GM12878 (cell line): Measurements from ENCODE around the gene MYADM. TPM values are rescaled to one million over a fixed set of nuclear protein-coding genes. Genes with fewer than 3 reads are reported as not detected.

Source experiments
- ATAC-seq: fragments of 200-7000 bp; cut with Tn5 transposase; 3 replicates; pipeline ENCODE4 v1.9.1; 2020; ENCODE audit warnings: mild to moderate bottlenecking, moderate library complexity
- BruUV-seq: library from RNA; stranded (reverse); fragments of 400-500 nt; replicated peaks from 2 replicates; lab custom pipeline; 2021; lab: Mats Ljungman, UMichigan
- CTCF ChIA-PET: fragments of 300-600 bp; sonication (Branson Sonifier 250); formaldehyde crosslinking; extraction: SDS; loops from one replicate; lab custom pipeline; 2021; ENCODE audit warnings: inconsistent platforms; lab: Yijun Ruan, JAX
- POLR2A ChIA-PET: fragments of 350-600 bp; formaldehyde crosslinking; extraction: SDS; loops from one replicate; lab custom pipeline; 2021; ENCODE audit warnings: inconsistent platforms; lab: Charles Lee
- RAD21 ChIA-PET: fragments of 300-600 bp; sonication (Branson Sonifier 250); formaldehyde crosslinking; loops from one replicate; lab custom pipeline; 2023; ENCODE audit warnings: antibody characterized with exemption; ENCODE audit not compliant: unreplicated experiment; lab: Charles Lee
- SMC1A ChIA-PET: fragments of 300-600 bp; sonication (Branson Sonifier 250); formaldehyde crosslinking; loops from one replicate; lab custom pipeline; 2023; ENCODE audit not compliant: unreplicated experiment, uncharacterized antibody; lab: Charles Lee
- DNase-seq: peaks from one replicate; pipeline ENCODE4 v3.0.0-alpha.2; 2011; ENCODE audit warnings: low read depth, low spot score
- FAIRE-seq: peaks from 3 replicates; lab custom pipeline; 2011; peaks lifted over from hg19 to GRCh38; lab: Jason Lieb, UNC
- H2AFZ ChIP-seq: 2 replicates; pipeline ENCODE4 v1.6.0; 2011; ENCODE audit warnings: low read depth, low read length, control low read depth; ENCODE audit not compliant: control insufficient read depth
- H3K27ac ChIP-seq: 2 replicates; pipeline ENCODE4 v1.5.1; 2011; ENCODE audit warnings: control low read depth; ENCODE audit not compliant: control insufficient read depth, insufficient read depth
- H3K27me3 ChIP-seq, 2 experiments: replicated peaks in 1 of 2; 2 replicates each; pipeline versions ENCODE4 v1.6.0 to v1.6.1; 2011; ENCODE audit warnings: low read length in 1 of 2; ENCODE audit not compliant: control insufficient read depth in 2 of 2, insufficient read depth in 2 of 2
- H3K36me3 ChIP-seq, 2 experiments: 2 replicates each; pipeline ENCODE4 v1.5.1; 2011; ENCODE audit warnings: low read length in 1 of 2; ENCODE audit not compliant: control insufficient read depth in 2 of 2, insufficient read depth in 2 of 2
- H3K4me1 ChIP-seq: 2 replicates; pipeline ENCODE4 v1.6.1; 2011; ENCODE audit warnings: mild to moderate bottlenecking, low read length, moderate library complexity, mixed read lengths; ENCODE audit not compliant: control insufficient read depth, insufficient read depth
- H3K4me2 ChIP-seq: 2 replicates; pipeline ENCODE4 v1.6.0; 2011; ENCODE audit warnings: control low read depth; ENCODE audit not compliant: control insufficient read depth, insufficient read depth
- H3K4me3 ChIP-seq: fragments of 200-600 bp; sonication (generic); 2 replicates; pipeline ENCODE4 v1.5.1; 2016
- H3K79me2 ChIP-seq: 2 replicates; pipeline ENCODE4 v1.6.0; 2011; ENCODE audit warnings: low read length; ENCODE audit not compliant: control insufficient read depth, insufficient read depth
- H3K9ac ChIP-seq: 2 replicates; pipeline ENCODE4 v1.8.0; 2011; ENCODE audit warnings: low read length, control low read depth, mixed read lengths; ENCODE audit not compliant: control insufficient read depth, insufficient read depth
- H3K9me3 ChIP-seq: replicated peaks from 3 replicates; pipeline ENCODE4 v1.5.1; 2011; ENCODE audit warnings: mild to moderate bottlenecking, low read length; ENCODE audit not compliant: control insufficient read depth, insufficient read depth
- H4K20me1 ChIP-seq: 2 replicates; pipeline ENCODE4 v1.6.0; 2011; ENCODE audit not compliant: control insufficient read depth, insufficient read depth
- ATF2 ChIP-seq: IDR thresholded peaks from 2 replicates; pipeline ENCODE4 v1.6.1; 2012; ENCODE audit warnings: low read length, inconsistent platforms
- ATF7 ChIP-seq: fragments of 450-650 bp; IDR thresholded peaks from 2 replicates; pipeline ENCODE4 v1.6.1; 2016; ENCODE audit warnings: low read depth, mild to moderate bottlenecking
- HDAC2 ChIP-seq: fragments of 200-600 bp; sonication (generic); IDR thresholded peaks from 2 replicates; pipeline ENCODE4 v1.6.1; 2017
- IKZF2 ChIP-seq, 2 experiments: fragments of 450-650 bp; IDR thresholded peaks; 2 replicates each; pipeline ENCODE4 v1.6.1; 2017; ENCODE audit warnings: mild to moderate bottlenecking in 2 of 2, moderate library complexity in 2 of 2
- KAT2A ChIP-seq: conservative IDR thresholded peaks from 2 replicates; pipeline ENCODE4 v1.6.1; 2011; ENCODE audit warnings: low read depth, low read length; ENCODE audit not compliant: control insufficient read depth
- MTA2 ChIP-seq: fragments of 450-650 bp; IDR thresholded peaks from 2 replicates; pipeline ENCODE4 v1.6.1; 2016; ENCODE audit warnings: low read depth, mild to moderate bottlenecking, moderate library complexity
- NFXL1 ChIP-seq: fragments of 450-650 bp; IDR thresholded peaks from 2 replicates; pipeline ENCODE4 v1.6.1; 2017; ENCODE audit warnings: antibody characterized with exemption, mild to moderate bottlenecking, borderline replicate concordance
- NR2C1 ChIP-seq: fragments of 450-650 bp; IDR thresholded peaks from 2 replicates; pipeline ENCODE4 v1.6.1; 2017; ENCODE audit warnings: antibody characterized with exemption, mild to moderate bottlenecking, moderate library complexity
- NR2C2 ChIP-seq: IDR thresholded peaks from 2 replicates; pipeline ENCODE4 v1.6.1; 2011; ENCODE audit warnings: borderline replicate concordance, low read depth; ENCODE audit not compliant: control insufficient read depth, insufficient read length
- RB1 ChIP-seq: fragments of 450-650 bp; formaldehyde crosslinking; IDR thresholded peaks from 2 replicates; pipeline ENCODE4 v1.6.1; 2017; ENCODE audit warnings: mild to moderate bottlenecking, borderline replicate concordance
- SPI1 ChIP-seq: IDR thresholded peaks from 2 replicates; pipeline ENCODE4 v1.6.1; 2011; ENCODE audit warnings: low read depth, mild to moderate bottlenecking, low read length, moderate library complexity, borderline replicate concordance; ENCODE audit not compliant: insufficient read depth
- SREBF2 ChIP-seq: IDR thresholded peaks from 2 replicates; pipeline ENCODE4 v1.6.1; 2012; ENCODE audit warnings: mild to moderate bottlenecking, low read length
- SUPT20H ChIP-seq: IDR thresholded peaks from 2 replicates; pipeline ENCODE4 v1.6.1; 2011; ENCODE audit warnings: low read depth, mild to moderate bottlenecking, low read length, moderate library complexity, borderline replicate concordance; ENCODE audit not compliant: control insufficient read depth
- YBX1 ChIP-seq: fragments of 450-650 bp; IDR thresholded peaks from 2 replicates; pipeline ENCODE4 v1.6.1; 2016; ENCODE audit warnings: antibody characterized with exemption
- ZNF207 ChIP-seq: fragments of 450-650 bp; IDR thresholded peaks from 2 replicates; pipeline ENCODE4 v1.6.1; 2014; ENCODE audit warnings: antibody characterized with exemption, mild to moderate bottlenecking, borderline replicate concordance
- WGBS: methylation state at CpG from one replicate; pipeline ENCODE4 v1.1.6; 2016; ENCODE audit warnings: low lambda C conversion rate; ENCODE audit not compliant: insufficient replicate concordance, insufficient coverage; ENCODE audit errors: missing lambda C conversion rate; 5-methylcytosine and 5-hydroxymethylcytosine counted together
- in situ Hi-C: fragments of 300-500 bp; cut with MboI; formaldehyde crosslinking; loops from 9 replicates; pipeline ENCODE4 v1.14.3; 2018; ENCODE audit warnings: mixed read lengths
- intact Hi-C: fragments of 100-400 bp; cut with micrococcal nuclease; formaldehyde crosslinking; loops from one replicate; pipeline ENCODE4 v1.14.2; 2022; ENCODE audit not compliant: unreplicated experiment
- polyA plus RNA-seq, 11 experiments: library from polyadenylated mRNA; depleted of rRNA in 4 of 11; unstranded in 6 of 11; stranded (reverse) in 5 of 11; fragments of >200 nt; fragmentation: Nextera tagmentation in 4 of 11; fragmentation: Illumina TruSeq in 1 of 11; extraction: Ambion mirVana in 4 of 11; extraction: Trizol in 1 of 11; gene quantifications; 1 replicate in 1 of 11; 2 replicates in 10 of 11; pipeline versions ENCODE4 v1.2.1 to v1.2.3, GENCODE V29; 2011 to 2016; ENCODE audit warnings: inconsistent platforms in 2 of 11, missing spikeins in 2 of 11, low read depth in 1 of 11
- total RNA-seq, 4 experiments: library from RNA; depleted of rRNA in 3 of 4; stranded (reverse); fragments of >200 nt in 3 of 4; fragmentation: Illumina TruSeq in 1 of 4; extraction: Trizol in 1 of 4; gene quantifications; 2 replicates each; pipeline versions ENCODE4 v1.2.1 to v1.2.3, GENCODE V29; 2013 to 2021
- TF ChIP-seq, protein P1 (sequence below): IDR thresholded peaks from 2 replicates; pipeline ENCODE4 v1.6.1; 2011; ENCODE audit warnings: low read depth, low read length, improper control_type of control experiment, borderline replicate concordance
- TF ChIP-seq, protein P2 (sequence below), 3 experiments: IDR thresholded peaks in 2 of 3; conservative IDR thresholded peaks in 1 of 3; 2 replicates each; pipeline ENCODE4 v1.5.1; 2011; ENCODE audit warnings: low read depth in 3 of 3, low read length in 3 of 3, mild to moderate bottlenecking in 3 of 3, control low read depth in 2 of 3, moderate library complexity in 2 of 3, inconsistent platforms in 1 of 3, mixed read lengths in 1 of 3; ENCODE audit not compliant: control insufficient read depth in 2 of 3, insufficient read depth in 1 of 3; ENCODE audit errors: extremely low read depth in 1 of 3

The MYADM gene
- total and polyA plus RNA-seq, 10 of the 15 experiments (the other 5 are each of a cell fraction or from before 2014, with no cell fraction given), result 0.04 to 0.46 (median 0.10) TPM

GRCh38 chr19:53896682-53897081, 29.0 kb downstream of the MYADM start (continued):
- TF ChIP-seq ATF2 (no peak), NR2C1 (no peak), HDAC2 (no peak)
- TF ChIP-seq, protein P1, sequence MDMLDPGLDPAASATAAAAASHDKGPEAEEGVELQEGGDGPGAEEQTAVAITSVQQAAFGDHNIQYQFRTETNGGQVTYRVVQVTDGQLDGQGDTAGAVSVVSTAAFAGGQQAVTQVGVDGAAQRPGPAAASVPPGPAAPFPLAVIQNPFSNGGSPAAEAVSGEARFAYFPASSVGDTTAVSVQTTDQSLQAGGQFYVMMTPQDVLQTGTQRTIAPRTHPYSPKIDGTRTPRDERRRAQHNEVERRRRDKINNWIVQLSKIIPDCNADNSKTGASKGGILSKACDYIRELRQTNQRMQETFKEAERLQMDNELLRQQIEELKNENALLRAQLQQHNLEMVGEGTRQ, result no peak

DNA sequence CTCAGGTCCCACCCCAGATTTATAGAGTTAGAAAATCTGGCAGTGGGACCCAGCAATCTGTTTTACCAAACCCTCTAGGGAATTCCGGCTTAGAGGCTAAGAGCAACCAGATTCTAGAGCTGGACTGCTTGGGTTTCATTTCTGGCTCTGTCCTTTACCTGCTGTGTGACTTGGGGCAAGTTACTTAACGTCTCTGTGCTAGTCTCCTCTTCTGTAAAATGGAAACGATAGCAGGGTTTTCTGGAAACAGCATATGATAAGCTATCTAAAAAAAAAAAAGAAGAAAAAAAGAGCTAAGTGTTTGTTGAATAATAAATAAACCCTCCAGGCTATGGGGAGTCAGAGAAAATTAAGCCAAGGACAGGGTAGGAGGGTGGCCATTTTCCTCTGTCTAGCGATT, 29.8 kb downstream of the MYADM start:
- DNase-seq (no peak), FAIRE-seq (no peak), ATAC-seq (no peak)
- Histone ChIP-seq H3K27me3 (no peaks in the 10 kb centered on the region), H3K27ac (no peak overlapping the region), H3K4me1 (no peaks in the 10 kb centered on the region), H3K9ac (no peak overlapping the region), H2AFZ (no peak overlapping the region), H3K79me2 (no peaks in the 10 kb centered on the region), H3K4me3 (no peak overlapping the region), H3K36me3 (no peaks in the 10 kb centered on the region), H3K4me2 (no peak overlapping the region), H3K9me3 (no peaks in the 10 kb centered on the region; the same call in 2 of the 3 replicates), H4K20me1 (no peaks in the 10 kb centered on the region)
- BruUV-seq, result no TSS peak
- CTCF ChIA-PET, result no interaction called here
- SMC1A ChIA-PET, result no interaction called here
- POLR2A ChIA-PET, result no interaction called here
- no peak for TF ChIP-seq YBX1
- no peak for TF ChIP-seq NR2C2
- no peak for TF ChIP-seq NFXL1
- no peak for TF ChIP-seq MTA2
- TF ChIP-seq, protein P2, sequence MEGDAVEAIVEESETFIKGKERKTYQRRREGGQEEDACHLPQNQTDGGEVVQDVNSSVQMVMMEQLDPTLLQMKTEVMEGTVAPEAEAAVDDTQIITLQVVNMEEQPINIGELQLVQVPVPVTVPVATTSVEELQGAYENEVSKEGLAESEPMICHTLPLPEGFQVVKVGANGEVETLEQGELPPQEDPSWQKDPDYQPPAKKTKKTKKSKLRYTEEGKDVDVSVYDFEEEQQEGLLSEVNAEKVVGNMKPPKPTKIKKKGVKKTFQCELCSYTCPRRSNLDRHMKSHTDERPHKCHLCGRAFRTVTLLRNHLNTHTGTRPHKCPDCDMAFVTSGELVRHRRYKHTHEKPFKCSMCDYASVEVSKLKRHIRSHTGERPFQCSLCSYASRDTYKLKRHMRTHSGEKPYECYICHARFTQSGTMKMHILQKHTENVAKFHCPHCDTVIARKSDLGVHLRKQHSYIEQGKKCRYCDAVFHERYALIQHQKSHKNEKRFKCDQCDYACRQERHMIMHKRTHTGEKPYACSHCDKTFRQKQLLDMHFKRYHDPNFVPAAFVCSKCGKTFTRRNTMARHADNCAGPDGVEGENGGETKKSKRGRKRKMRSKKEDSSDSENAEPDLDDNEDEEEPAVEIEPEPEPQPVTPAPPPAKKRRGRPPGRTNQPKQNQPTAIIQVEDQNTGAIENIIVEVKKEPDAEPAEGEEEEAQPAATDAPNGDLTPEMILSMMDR (IDR thresholded peaks at IDR 0.05 in 2 of 3, conservative IDR thresholded peaks at IDR 0.05 in 1 of 3; ENCODE audit: control insufficient read depth in 2 of 3, extremely low read depth in 1 of 3, insufficient read depth in 1 of 3, low read depth in 3 of 3, low read length in 3 of 3), result no peak
- no peak for TF ChIP-seq SUPT20H
- no peak for TF ChIP-seq ATF7
- TF ChIP-seq IKZF2 (IDR thresholded peaks at IDR 0.05), result no peak
- no peak for TF ChIP-seq SREBF2
- no peak for TF ChIP-seq KAT2A
- no peak for TF ChIP-seq ZNF207
- no peak for TF ChIP-seq SPI1
- TF ChIP-seq RB1, result no peak
- intact Hi-C loops, result no loop called here
- 29% methylated on average over 3 of the region's 4 CpGs for WGBS
- RAD21 ChIA-PET, result no interaction called here
- in situ Hi-C loops, result no loop called here
